ENCODE results near the gene ANO9.
A peak's percentile ranks its signal among the peaks of the same experiment; 100 is the strongest.
"Not testable (repeated sequence)": the region's sequence is repeated elsewhere in the genome, so short reads cannot be mapped to it uniquely, and the experiment has no call there.

ANO9 gene

DNA sequence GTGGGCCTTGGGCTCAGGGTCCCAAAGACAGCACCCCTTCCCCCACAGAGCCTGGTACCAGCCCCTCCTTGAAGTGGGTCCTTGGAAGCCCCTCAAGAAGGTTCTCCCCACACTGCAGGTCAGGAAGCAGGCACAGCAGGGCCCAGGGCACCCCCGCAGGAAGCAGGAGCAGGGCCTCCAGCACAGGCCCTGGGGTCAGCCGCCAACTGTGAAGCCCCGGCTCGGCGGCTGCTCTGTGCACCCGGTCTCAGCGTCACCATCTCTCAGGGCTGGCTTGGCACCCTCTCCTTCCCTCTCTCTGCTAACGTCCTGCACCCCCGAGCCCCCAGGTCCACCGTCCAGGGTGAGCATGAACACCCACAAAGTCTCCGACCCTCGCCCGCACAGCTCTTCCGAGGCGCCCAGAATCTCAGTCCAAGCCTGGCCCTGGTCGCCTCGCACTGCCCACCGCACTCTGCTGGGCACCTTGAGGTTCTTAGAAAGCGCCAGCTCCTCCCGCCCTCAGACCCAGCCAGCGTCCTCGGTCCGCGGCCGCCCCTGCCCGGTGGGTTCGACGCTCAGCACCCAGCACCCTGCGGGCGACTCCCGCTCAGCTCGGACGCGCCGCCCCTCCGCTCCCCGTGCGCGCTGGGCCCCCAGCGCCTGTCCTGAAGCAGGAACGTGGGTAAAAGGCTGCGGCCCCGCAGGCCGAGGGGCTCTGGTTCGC is 25.6 kb downstream of the ANO9 start:
- DNase-seq (ENCODE audit: low spot score) = no peak

GRCh38 chr11:415640-416041 is 26.2 kb downstream of the ANO9 start:
- DNase-seq (ENCODE audit: low spot score) = no peak

- no peak for DNase-seq (ENCODE audit: low spot score)
These were observed 27.4 kb downstream of the ANO9 start for GRCh38 chr11:414318-414857.

DNA sequence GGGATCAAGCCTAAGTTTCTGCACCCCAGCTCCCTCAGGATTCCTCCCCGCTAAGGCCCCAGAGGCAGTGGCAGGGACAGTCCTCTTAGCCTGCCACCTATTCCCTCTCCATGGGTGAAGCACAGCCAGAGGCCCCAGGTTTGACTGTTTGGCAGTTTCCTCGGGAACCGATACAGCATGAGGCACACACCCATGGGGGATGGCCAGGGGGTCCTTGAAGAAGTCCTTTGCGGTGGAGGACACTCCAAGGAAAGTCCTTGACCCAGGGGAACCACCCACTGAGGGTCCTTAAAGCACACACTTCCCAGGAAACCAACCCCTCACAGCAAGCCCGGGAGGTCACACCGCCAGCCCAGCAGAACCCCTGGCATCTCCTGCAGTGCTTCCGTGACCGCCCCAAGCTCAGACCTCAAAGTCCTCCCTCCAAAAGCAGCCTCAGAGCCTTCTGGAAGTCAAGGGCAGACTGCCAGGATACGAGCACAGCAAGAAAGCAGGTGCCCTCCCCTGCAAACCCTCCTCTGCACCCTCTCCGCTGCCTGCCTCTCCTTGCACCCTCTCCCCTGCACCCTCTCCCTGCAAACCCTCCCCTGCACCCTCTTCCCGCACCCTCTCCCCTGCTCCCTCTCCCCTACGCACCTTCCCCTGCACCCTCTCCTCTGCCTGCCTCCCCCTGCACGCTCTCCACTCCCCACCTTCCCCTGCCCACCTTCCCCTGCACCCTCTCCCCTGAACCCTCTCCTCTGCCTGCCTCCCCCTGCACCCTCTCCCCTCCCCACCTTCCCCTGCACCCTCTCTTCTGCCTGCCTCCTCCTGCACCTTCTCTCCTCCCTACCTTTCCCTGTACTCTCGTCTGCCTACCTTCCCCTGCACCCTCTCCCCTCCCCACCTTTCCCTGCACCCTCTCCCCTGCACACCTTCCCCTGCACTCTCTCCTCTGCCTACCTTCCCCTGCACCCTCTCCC is 28.4 kb downstream of the ANO9 start:
- DNase-seq (ENCODE audit: low spot score) = no peak

GRCh38 chr11:412641-413119 is 29.1 kb downstream of the ANO9 start:
- DNase-seq (ENCODE audit: low spot score) = no peak

- DNase-seq (ENCODE audit: low spot score) = not testable (repeated sequence)
These were observed 30.3 kb downstream of the ANO9 start for GRCh38 chr11:411520-411919.

- DNase-seq (ENCODE audit: low spot score) = not testable (repeated sequence)
These were observed 31.1 kb downstream of the ANO9 start for GRCh38 chr11:410711-411110.

DNA sequence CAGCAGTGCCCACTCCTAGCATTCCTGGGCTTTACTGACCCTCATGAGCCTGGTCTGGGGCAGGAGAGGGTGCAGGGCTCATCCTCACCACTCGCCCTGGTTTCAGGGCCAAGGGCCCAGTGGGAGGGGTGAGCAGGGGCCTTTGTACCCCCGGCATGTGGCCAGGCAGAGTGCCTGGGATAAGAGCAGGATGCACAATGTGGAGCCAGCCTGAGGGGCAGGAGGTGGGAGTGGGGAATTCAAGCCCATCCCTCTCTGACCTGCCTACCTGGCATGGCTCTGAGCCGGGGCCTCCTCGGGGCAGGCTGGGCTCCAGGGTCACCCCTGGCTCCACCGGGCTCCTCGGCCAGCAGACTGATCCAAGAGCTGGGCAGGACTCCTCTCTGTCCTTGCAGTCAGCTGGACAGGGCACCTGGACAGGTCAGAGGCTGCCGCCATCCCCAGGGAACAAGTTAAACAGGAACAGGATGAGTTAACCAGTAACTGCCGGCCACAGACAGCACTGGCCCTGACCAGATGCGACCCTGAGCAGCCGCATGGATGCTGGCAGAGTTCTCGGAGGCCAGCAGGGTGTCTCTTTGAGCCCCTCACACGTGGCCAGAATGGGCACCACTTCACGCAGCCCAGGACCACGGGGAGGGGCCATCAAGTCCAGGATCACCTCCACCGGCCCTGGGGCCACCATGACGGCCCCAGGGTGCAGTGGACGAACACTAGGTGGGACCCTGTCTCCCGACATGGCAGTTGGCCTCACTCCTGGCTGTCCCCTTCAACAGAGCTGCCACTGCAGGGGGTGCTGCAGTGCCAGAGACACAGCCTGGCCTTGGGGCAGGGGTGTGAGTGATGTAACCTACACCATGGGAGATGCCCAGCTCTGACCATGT is 32.0 kb downstream of the ANO9 start:
- no peak for DNase-seq (ENCODE audit: low spot score)

- no peak for DNase-seq (ENCODE audit: low spot score)
These were observed 32.7 kb downstream of the ANO9 start for GRCh38 chr11:409008-409599.

DNA sequence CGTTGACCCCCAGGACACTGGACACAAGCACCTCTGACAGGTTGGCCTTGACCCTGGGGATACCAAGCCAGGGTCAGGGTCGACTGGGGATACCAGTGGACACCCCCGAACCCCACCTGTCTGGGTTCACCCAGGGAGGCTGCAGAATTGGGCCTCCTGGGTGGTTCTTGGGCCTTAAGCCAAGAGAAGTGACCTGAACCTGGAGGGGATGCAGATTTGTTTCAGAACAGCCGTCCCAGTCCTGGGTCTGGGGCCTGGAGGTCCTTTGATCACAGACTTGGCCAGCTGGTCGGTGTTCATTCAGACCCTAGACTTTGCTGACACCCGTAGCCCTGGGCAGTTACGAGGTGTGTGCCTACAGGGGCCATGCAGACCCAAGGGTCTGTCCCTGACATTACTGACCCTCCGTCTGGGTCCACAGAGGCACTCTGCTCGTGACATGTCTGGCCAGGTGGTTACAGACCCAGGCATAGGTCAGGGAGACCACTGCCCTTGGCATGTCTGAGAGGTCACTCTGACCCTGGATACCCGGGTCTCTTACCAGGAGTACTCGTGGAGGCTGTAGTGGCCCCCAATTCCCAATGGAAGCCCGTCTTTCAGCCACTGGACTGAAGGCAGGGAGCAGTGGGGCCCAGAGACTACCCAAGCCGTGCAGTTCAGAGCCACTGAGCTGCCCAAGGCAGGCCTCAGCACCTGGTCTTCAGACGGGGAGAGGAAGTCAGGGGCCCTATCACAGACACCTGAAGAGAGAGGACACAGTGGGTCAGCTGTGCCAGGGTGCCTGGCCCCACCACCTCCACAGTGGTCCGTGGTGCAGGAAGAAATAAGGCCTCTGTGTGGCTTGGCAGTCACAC is 33.4 kb downstream of the ANO9 start:
- DNase-seq (ENCODE audit: low spot score) = no peak

DNA sequence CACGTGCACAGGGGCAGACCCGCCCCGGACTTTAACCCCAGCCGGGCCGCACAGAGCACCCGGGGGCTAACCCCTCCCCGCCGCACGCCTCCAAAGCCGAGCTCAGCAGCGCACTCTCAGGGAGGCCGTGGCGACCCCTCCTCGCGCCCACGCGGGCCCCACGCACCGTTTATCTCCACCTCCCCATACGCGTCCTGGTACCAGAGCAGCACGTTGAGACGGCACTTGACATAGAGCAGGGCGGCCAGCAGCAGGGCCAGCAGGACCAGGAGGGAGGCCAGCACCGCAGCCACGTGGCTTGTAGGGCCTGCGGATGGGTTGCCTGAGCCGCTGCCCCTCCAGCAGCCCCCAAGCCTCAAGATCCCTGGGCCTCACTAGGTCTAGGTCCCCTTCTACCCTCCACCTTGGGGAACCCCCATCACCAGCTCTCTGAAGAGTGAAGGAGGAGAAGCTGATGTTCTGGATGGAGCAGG is 34.1 kb downstream of the ANO9 start:
- DNase-seq (ENCODE audit: low spot score) = no peak

- DNase-seq (ENCODE audit: low spot score) = peak; percentile 67
These were observed 34.8 kb downstream of the ANO9 start for GRCh38 chr11:406796-407650.

GRCh38 chr11:405954-406795 is 35.6 kb downstream of the ANO9 start:
- no peak for DNase-seq (ENCODE audit: low spot score)

DNA sequence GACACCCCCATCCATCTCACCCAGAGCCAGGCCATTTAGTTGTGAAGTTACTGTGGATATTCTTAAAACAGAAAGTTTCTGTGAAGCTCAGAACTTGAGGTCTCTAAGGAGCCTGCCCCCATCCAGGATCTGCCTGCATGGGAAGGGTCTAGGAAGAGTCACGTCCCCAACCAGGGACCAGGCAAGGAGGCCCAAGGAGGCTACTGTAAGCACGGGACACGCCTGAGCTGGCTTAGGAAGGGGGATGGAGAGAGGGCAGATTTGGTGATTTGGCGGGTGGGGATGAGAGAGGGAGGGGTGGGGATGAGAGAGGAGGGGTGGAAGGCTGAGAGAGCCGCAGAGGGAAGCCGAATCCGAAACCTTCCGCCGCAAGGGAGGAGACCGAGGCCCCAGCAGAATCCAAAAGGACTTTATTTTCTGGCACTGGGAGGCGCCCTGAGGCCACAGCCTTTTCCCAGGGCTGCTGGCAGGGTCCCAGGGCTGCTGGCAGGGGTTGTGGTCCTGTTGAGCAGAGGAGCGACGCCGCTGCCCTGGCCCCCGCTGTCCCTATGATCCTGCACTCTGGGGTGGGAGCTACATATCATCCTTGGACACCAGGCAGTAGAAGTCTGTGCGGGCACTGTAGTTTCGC is 36.4 kb downstream of the ANO9 start:
- no peak for DNase-seq (ENCODE audit: low spot score)

DNA sequence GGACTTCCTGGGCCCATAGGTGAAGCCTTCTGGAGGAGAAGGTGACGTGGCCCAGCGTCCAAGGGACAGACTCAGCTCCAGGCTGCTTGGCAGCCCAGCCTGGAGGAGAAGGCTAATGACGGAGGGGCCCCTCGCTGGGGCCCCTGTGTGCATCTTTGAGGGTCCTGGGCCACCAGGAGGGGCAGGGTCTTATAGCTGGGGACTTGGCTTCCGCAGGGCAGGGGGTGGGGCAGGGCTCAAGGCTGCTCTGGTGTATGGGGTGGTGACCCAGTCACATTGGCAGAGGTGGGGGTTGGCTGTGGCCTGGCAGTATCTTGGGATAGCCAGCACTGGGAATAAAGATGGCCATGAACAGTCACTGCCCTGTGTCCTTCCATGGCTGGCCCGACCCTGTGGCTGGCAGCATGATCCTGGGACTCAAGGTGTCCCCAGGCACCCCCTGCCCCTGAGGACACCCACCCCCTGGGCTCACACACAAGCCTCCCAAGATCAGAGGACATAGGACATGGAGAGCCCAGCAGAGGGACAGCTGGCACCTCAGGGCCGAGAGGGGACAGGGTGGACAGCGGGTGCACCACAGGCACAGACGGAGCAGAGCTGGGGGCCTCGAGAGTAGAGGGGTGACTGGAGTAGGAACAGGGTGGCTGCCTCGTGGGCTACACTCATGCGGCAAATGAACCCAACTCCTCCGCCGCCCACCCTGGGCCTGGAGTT is 37.1 kb downstream of the ANO9 start:
- no peak for DNase-seq (ENCODE audit: low spot score)

DNA sequence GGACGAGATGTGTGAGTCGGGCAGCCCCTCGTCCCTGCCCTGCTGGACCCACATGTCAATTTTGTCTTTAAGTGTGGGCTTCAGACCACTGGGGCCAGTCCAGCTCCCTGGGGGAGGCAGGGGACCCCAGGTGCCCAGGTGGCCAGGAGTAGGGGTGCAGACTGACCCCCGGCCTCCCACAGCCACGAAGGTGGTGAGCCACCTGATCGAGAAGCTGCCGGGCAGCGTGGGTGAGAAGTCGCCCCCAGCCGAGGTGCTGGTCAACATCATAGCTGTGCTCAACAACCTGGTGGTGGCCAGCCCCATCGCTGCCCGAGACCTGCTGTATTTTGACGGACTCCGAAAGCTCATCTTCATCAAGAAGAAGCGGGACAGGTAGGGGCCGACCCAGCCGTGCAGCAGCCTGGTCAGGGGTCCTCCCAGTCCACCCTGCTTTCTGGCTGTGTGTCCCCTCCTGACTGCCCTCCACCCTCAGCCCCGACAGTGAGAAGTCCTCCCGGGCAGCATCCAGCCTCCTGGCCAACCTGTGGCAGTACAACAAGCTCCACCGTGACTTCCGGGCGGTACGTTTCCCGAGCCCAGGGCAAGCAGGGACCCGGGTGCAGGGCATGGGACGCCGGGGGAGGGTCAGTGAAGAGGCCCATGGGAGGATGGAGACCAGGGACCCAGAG is 37.9 kb downstream of the ANO9 start:
- DNase-seq (ENCODE audit: low spot score) = no peak
